Endometrium (tissue), 2 donors: ENCODE results near the gene MTA1.

Experiments used
- FAIRE-seq: peaks from 2 replicates; lab custom pipeline; 2012; peaks lifted over from hg19 to GRCh38; lab: Jason Lieb, UNC
- donor health status: control.
- donor health status: control.

Gene MTA1

DNA sequence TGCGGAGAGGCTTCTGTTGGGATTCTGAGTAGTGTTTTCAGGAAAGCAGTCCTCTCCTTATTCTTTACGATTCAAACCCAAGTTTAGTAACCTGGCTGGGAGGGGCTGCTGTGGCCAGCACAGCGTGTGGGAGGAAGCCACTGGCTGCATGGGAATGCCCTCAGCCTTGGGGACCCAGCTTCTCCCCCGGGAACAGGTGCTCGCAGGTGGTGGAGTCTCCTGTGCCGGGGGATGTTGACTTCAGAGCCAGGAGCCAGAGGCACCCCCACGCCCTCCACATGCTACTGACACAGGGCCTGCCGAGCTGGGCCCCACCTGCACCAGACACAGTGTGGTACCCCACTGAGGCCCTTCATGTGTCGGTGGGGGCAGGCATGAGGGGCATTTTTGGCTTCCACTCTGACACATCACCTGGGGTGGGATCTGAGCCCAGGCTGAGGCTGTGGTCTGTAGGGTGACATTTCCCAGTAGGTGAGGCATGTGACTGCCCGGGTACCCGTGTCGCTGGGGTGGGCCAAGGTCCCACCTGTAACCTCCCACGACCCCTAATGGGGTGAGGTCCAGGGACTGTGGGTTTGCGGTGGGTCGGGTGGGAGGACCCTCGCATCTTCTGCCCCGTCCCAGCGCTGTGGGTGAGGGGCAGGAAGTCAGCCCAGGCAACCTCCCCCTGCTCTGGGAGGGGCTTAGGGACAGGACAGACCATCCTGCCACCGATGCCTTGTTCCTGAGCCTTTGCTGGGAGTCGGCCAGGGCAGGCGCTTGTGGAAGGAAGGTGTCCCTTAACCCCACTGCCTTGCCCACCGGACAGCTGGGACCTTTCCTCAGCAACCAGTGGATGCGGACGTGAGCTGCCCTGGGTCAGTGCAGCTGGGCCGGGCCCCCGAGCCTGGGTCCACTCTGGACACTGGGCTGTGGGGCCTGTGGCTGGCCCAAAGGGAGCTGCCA, 26.5 kb downstream of the MTA1 start:
- FAIRE-seq, result no peak

DNA sequence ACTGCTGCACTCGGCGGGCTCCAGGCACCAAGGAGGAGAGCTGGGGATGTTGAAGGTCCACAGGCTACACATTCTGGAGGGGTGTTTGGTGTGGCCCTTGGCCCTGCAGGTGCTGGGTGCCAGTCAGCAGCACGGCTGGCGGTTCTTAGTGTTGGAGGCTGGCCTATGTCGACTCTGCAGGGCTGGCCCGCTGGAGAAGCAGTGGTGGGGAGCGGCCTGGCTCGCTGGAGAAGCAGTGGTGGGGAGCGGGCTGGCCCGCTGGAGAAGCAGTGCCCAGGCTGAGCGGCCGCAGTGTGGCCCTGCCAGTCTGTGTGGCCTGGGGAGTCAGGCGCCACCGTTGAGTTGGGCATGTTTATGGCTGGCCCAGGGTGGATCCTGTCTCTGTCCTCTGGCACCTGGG, 27.3 kb downstream of the MTA1 start:
- FAIRE-seq, result no peak

DNA sequence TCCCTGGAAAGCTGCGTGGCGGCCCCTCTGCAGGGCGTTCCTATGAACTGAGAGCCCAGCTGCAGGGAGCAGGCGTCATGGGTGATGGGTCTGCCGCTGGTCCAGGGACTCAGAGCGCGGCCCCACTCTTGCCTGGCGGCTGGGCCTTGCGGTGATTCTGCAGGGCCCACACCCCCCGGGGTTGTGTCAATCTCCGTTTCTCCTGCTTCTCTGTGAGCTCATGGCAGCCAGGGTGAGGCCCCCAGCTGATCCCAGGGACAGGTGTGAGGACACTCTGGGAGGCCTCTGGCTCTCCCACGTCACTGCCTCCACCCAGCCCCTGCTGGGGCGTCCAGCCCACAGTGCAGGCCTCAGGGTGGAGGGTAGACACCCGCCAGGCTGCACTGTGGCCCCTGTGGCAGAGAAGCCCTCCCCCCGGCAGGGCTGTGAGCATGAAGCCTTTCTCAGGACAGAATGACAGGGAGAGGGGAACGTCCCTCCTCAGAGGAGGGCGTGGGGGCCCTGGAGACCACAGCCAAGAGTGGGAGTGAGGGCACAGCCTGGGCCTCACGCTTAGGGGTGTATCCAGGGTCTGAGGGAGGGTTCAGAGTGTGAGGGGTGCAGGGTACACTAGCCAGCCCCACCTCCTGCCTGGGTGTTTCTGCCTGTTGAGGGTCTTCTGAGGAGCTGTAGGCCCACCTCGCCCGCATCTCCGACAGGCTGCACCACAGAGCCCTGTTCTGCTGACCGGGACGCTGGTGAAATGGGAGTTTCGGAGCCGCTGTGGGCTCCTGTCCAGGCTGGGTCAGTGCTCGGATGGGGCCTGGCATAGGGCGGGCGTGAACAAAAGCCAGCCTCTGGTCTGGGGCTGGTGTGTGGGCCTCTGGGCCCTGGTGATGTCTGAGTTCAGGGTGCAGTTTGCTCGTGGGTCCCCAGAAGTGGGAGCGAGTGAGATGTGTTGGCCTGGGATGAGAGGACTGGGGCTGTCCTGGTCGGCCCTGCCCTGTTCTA, 28.3 kb downstream of the MTA1 start:
- no peak for FAIRE-seq

DNA sequence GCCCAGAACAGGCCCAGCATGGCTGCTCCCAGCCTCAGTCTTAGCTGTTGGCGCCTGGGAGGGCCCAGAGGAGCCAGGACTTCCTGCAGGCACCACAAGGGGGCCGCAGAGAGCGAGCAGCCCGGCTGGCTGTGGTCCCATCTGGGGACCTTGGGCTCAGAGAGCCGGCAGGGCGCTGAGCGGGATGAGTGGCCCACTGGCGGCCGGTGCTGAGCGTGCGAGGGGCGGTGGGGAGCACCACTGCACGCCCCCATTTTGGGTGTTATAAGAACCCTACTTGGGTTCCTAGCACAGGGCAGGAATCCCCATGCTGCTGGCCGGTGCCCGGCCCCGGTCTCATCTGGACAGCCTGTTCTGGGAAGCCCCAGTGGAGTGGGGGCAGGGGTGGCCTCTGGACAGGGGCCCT, 29.1 kb downstream of the MTA1 start:
- no peak for FAIRE-seq

DNA sequence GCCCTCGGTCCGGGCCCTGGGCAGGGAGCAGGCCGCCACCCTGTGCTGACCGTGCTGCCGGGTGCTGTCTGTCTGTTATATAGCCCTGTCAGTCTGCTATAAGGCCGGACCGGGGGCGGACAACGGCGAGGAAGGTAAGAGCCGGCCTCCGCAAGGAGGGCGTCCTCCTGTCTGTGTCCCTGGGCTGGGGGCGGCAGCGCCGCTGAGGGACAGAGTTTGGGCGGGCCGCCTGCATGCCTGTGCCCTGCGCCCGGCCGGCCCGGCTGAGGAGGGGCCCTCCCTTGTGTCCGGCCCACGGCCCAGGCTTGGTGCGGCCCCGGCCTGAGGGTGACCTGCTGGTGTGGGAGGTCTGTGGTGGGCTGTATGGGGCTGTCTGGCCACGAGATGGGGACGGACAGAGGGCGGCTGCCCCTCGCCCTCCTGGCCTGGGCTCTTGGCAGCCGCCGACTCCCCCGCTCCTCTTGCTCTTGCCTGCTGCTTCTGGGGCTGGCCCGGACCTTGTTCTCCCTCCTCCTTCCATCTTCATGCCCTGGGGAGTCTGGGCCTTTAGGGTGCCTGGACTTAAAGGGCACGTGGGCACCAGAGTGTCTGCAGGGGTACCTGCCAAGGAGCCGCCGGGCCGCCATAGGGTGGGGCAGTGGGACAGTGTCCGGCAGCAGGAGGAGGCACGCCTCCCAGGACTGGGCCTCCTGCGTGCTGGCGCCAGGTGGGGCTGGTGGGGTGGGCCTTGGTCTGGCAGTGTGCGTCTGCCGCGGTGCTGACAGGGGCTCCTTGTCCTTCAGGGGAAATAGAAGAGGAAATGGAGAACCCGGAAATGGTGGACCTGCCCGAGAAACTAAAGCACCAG, 29.9 kb downstream of the MTA1 start:
- no peak for FAIRE-seq

DNA sequence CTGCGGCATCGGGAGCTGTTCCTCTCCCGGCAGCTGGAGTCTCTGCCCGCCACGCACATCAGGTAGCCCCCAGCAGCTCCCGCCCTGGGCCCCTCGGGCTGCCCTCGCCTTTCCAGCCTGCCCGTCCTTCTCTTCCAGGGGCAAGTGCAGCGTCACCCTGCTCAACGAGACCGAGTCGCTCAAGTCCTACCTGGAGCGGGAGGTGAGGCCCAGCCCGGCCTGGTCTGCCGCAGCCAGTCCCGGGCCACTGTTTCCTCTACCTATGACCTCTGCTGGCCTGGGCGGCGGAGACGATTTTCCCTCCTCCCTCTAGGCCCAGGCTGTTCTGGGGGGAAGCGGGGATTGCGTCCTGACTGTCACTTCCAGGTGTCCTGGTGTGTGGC, 30.5 kb downstream of the MTA1 start:
- FAIRE-seq, result no peak

DNA sequence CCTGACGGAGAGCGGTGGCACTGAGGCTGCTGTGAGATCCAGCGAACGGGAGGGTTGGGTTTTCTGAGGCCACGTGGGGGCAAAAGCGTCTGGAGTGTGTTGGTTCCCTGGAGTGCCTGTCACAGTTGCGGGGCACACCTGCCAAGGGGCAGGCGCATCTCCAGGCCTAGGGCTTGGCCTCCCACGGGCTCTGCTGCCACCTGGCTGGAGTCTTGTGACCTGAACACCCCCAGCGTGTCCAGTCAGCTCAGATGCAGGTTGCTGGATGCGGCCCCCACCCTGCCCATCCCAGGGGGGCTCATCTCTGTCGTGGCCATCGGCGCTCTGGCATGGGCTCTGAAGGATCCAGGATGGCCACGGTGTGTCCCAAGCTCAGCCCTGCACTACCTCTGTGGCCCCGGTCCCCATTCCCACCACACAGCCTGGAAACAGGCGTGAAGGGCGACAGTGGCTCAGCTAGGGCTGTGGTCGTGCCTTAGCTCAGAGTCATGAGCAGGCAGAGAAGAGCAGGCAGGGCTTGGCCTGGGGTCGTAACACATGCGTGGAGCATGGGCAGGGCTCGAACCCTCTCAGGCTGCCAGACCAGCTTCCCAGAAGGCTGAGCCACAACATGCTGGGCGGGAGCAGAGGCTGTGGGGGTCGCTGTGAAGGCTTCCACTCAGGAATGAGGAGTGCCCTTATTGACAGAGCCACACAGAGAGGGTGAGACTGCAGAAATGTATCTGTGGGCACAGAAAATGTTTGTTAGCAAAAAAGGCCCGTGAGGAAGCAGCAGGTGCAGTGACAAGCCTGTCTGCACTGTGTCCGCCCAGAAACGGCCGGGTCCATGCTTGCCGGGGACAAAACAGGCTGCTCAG, 31.5 kb downstream of the MTA1 start:
- FAIRE-seq, result no peak

DNA sequence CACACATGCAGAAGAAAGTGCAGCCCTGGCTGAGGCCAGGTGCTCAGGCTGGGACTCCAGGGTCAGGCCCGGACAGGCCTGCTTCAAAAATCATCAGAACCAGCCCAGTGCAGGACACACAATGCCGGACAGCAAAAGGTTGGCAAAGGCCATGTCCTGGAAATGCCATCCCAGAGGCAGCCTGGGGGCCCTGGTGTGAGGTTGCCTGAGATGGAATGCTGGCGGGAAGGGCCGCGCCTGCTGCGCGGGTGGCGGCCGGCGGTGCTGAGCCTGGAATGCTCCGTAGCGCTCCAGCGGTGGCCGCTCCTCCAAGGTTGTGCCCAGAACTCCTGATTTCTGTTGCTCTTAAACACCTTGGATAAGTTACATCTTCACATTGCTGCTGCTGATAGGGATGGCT, 33.3 kb downstream of the MTA1 start:
- FAIRE-seq, result no peak

DNA sequence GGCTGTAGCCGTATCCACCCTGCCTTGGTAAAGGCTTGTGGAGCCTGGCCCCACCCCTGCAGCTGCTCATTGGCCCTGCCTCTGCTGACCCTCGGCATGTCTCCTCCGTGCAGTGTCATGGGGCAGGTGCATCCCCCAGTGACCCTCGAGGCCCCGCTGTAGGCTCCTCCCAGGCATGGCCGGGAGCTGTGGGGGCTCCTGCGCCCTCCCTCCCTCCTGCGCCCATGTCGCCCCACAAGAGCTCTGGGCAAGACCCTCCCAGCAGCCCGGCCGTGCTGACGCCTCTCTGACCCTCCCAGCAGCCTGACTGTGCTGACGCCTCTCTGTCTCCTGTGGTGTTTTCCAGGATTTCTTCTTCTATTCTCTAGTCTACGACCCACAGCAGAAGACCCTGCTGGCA, 34.2 kb downstream of the MTA1 start:
- FAIRE-seq, result no peak

DNA sequence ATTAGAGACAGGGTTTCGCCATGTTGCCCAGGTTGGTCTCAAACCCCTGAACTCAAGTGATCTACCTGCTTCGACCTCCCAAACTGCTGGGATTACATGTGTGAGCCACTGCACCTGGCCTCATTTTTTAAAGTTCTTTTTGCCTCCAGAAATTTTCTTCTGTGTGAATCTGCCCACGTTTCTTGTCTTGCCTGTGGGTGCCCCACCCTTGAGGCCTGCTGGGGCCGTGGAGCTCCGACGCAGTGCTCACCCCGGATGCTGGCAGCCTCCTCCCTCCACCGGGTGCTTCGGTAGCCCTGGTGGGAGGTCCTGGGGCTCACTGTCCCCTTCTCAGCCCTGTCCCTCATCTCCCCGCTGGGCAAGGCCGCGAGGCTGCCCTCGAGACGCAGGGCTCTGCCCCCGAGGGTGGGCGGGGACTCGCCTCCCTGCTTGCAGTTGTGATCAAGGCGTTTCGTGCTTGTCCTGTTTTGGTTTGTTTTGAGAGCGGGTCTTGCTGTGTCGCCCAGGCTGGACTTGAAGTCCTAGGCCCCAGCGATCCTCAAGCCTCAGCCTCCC, 35.5 kb downstream of the MTA1 start:
- FAIRE-seq, result no peak

DNA sequence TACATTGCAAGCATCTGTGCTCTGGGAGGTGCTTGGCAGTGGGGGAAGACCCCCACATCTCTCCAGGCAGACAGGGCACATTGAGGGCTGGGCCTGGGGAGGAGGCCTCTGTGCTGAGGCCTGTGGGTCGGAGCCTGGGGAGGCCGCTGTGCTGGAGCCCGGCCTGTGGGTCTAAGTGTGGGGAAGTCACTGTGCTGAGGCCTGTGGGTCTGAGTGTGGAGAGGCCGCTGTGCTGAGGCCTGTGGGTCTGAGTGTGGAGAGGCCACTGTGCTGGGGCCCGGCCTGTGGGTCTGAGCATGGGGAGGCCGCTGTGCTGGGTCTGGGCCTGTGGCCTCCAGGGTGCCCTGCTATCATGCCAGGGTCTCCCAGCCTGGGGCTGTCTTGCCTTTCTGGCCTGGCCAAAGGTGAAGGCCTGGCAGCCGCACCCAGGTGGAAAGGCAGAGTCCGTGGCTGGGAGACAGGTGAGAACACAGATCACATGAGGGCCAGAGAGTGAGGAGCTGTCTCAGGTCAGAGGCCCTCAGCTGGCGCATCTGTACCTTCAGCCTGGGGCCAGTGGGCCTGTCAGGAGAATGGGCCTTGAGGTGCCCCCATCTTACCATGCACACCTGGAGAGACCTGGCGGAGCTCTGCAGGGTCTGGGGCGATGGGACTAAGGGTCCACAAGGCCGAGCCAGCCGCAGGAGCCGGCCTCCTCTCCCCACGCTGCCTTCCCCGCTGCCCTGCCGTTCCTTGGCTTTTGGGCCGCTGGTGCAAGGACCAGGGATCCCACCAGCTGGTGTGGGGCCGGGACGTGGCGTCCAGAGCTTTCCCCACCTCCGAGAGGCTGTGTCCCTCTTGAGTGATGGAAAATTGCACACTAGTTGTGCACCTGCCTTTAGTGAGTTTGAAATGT, 36.4 kb downstream of the MTA1 start:
- no peak for FAIRE-seq

DNA sequence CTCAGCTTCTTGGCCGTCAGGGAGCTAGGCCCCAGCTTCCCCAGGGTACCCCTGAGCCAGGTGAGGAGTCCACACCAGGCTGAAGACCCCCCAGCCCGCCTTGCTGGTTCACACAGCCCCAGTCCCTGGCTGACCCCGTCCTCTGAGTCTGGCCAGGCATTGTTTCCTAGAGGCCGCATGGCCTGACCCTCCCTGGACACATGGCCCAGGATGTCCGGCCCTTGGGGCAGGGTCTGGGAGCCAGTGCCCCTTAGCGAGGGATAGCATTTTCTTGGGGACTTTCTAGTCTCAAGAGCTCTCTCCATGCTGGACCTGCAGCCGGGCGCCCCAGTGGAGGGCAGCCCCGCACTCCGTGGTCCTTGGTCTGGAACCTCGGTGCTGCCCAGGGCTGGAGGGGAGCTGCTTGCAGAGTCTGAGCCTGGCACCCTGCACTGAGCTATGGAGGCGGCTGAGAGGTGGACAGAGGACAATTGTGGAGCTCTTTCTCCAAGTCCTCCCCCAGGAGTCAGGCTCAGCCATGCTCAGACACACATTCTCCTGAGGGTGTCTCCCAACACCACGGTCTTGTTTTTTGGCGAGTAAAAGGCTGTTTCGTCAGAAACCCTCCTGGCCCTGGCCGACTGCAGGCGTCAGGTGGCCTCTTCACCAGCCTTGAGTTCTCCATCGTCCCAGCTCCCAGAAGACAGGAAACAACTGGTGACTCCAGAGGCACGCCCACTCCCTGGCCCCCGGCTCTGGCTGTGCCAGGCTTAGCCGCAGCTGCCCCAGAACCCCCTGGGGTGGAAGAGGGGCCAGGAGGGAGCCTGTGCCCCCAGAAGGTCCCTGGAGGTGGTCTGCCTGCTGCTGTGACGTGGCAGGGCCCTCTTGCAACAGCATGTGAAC, 37.4 kb downstream of the MTA1 start:
- no peak for FAIRE-seq

DNA sequence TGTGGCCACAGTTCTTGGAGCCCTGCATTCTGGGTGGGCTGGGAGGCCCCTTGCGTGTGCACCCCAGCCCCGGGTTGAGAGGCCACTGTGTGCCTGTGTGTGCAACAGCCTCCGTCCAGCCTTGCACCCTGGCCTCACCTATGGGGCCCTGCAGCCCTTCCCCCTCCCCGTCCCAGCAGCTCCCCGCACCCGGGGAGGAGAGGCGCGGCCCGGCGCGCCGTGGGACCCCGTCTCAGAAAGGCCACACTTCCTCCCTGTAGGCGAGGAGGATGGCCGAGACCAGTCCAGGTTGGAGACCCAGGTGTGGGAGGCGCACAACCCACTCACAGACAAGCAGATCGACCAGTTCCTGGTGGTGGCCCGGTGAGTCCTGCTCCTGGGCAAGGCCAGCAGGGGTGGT, 38.4 kb downstream of the MTA1 start:
- FAIRE-seq, result no peak

DNA sequence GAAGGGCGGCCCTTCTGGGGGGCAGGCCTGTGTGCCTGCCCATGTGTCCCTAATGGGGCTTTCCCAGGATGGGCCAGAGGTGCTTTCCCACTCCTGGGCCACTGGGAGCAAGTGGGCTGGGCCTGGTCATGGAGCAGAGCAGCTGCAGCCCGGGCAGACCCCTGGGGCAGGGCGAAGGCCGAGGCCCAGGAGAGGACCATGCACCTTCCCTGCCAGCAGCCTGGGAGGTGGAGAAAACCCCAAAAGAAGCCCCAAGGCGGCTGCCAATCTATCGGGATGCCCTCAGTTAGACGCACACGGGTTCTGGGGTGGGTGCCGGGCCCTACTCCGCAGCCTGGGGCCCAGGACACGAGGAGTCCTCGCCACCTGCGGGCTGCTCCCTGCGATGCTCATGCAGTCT, 38.9 kb downstream of the MTA1 start:
- no peak for FAIRE-seq

DNA sequence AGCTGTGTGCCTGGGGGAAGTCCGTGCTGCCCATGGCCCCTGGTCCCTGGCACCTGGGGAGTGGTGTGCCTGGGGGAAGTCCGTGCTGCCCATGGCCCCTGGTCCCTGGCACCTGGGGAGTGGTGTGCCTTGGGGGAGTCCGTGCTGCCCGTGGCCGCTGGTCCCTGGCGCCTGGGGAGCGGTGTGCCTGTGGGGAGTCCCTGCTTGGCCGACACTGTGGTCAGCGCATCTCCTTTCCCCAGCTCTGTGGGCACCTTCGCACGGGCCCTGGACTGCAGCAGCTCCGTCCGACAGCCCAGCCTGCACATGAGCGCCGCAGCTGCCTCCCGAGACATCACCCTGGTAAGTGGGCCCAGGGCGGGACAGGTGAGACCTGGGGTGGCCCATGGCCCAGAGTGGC, 40.5 kb downstream of the MTA1 start:
- FAIRE-seq, result no peak

DNA sequence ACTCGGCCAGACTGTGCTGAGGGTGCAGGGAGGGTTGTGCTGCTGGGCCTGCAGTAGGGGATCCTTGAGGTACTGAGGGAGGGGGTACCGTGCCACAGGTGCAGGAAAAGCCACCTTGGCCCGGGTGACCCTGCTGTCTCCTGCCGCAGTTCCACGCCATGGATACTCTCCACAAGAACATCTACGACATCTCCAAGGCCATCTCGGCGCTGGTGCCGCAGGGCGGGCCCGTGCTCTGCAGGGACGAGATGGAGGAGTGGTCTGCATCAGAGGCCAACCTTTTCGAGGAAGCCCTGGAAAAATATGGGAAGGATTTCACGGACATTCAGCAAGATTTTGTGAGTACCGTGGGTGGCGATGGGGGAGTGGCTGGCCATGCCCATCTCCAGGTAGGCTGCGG, 41.0 kb downstream of the MTA1 start:
- no peak for FAIRE-seq

DNA sequence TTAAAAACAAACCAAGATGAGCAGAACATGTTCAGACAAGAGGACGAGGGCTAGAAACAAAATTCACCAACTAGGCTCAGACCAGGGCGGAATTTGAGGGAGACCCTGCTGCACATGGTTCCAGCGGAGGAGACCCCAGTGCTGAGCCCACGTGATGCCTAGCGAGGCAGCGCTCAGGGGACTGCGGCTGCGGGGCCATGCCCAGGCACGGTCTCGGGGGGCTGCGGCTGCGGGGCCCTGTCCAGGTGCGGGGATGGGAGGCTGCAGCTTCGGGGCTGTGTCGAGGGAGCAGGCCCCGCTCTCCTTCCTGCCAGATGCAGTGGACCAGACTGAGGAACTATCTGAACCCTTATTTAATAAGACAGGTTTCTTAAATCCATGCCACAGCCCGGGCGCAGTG, 42.3 kb downstream of the MTA1 start:
- no peak for FAIRE-seq

DNA sequence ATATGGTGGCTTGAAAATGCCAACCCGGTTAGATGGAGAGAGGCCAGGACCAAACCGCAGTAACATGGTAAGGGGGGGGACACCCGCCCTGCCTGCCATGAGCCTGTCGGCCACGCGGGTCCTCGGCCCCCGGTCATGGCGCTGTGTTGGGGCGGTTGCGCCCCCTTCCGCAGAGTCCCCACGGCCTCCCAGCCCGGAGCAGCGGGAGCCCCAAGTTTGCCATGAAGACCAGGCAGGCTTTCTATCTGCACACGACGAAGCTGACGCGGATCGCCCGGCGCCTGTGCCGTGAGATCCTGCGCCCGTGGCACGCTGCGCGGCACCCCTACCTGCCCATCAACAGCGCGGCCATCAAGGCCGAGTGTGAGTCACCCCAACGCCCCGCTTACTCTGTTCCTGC, 44.9 kb downstream of the MTA1 start:
- no peak for FAIRE-seq
